ENCODE data around the gene SYN1. TPM values are rescaled to one million over a fixed set of nuclear protein-coding genes. Genes with fewer than 3 reads are reported as not detected.

The SYN1 gene
- total RNA-seq, 1 experiment from 2014 or later = 11.7 TPM

- Histone ChIP-seq H2BK20ac (ENCODE audit: low read depth, low read length, poor library complexity, severe bottlenecking) (no peak overlapping the region), H4K20me1 (ENCODE audit: control insufficient read depth, insufficient read depth, insufficient read length) (no peaks in the 10 kb centered on the region), H2BK120ac (ENCODE audit: low read depth, low read length, poor library complexity, severe bottlenecking) (no peak overlapping the region), H4K5ac (ENCODE audit: insufficient read length, low read depth, low read length) (no peak overlapping the region), H4K91ac (ENCODE audit: insufficient read length, low read depth, low read length) (no peak overlapping the region), H3K79me1 (ENCODE audit: insufficient read depth, low read depth, low read length, poor library complexity, severe bottlenecking) (peaks cover 2% of the 10 kb centered on the region), H3K4me2 (ENCODE audit: insufficient read depth, insufficient read length, low read length) (no peak overlapping the region), H3K4me1 (ENCODE audit: insufficient read depth, low read length) (no peaks in the 10 kb centered on the region), H3K9ac (ENCODE audit: extremely low read depth, insufficient read length, low read length) (no peak overlapping the region), H3K23ac (ENCODE audit: insufficient read length, low read depth, low read length) (no peak overlapping the region), H3K4ac (ENCODE audit: low read depth, low read length) (no peak overlapping the region), H3K56ac (ENCODE audit: insufficient read length, low read depth, low read length) (no peak overlapping the region), H3K79me2 (ENCODE audit: insufficient read depth, low read length) (no peaks in the 10 kb centered on the region), H2BK12ac (ENCODE audit: insufficient read length, low read depth, low read length) (no peak overlapping the region), H2BK5ac (ENCODE audit: insufficient read length, low read length) (no peak overlapping the region), H2BK15ac (ENCODE audit: low read depth, low read length) (no peak overlapping the region), H3T11ph (ENCODE audit: low read length) (no peak overlapping the region), H3K27ac (ENCODE audit: insufficient read length, low read depth, low read length) (no peak overlapping the region), H2AFZ (ENCODE audit: low read length) (no peak overlapping the region), H3K27me3 (ENCODE audit: insufficient read depth, low read length) (no peaks in the 10 kb centered on the region), H3K23me2 (ENCODE audit: insufficient read length, low read depth, low read length, poor library complexity, severe bottlenecking) (no peaks in the 10 kb centered on the region), H3K14ac (ENCODE audit: insufficient read depth, low read length) (no peak overlapping the region), H3K9me3 (ENCODE audit: control insufficient read depth, low read depth, low read length) (peaks cover 52% of the 10 kb centered on the region), H3K18ac (ENCODE audit: insufficient read length, low read depth, low read length) (no peak overlapping the region), H2AK5ac (ENCODE audit: insufficient read length, low read length) (no peak overlapping the region), H4K8ac (replicated peaks; ENCODE audit: insufficient read length, low read depth, low read length) (no peak overlapping the region)
- H3K27ac Mint-ChIP-seq = no peak overlapping the region; a peak in 1 of 7 replicates
- peak; percentile 47; the same call in 2 of the 3 replicates for TF ChIP-seq CTCF (conservative IDR thresholded peaks at IDR 0.05)
- H3K4me1 Mint-ChIP-seq = peaks cover 8 to 12% of the 10 kb centered on the region in 2 experiments
- no CpG with 5 or more reads among the region's 2 CpGs for WGBS (ENCODE audit: extremely low coverage, insufficient read length, low lambda C conversion rate)
- peaks cover 46 to 66% (median 60%) of the 10 kb centered on the region in 3 experiments for H3K36me3 Mint-ChIP-seq (ENCODE audit: insufficient read depth in 1 of 3, low read depth in 3 of 3)
- H3K9me3 Mint-ChIP-seq = peaks cover 81 to 87% of the 10 kb centered on the region in 2 experiments
- no peaks in the 10 kb centered on the region; the same call in none of the 2 replicates for H3K27me3 Mint-ChIP-seq (ENCODE audit: low read depth)
- no peak for DNase-seq
- no peak overlapping the region for H3K4me3 Mint-ChIP-seq
Measured at GRCh38 chrX:47643926-47644325, 24.3 kb upstream of the SYN1 start.
